Measurements from ENCODE around the gene TRIO.

TRIO gene

DNA sequence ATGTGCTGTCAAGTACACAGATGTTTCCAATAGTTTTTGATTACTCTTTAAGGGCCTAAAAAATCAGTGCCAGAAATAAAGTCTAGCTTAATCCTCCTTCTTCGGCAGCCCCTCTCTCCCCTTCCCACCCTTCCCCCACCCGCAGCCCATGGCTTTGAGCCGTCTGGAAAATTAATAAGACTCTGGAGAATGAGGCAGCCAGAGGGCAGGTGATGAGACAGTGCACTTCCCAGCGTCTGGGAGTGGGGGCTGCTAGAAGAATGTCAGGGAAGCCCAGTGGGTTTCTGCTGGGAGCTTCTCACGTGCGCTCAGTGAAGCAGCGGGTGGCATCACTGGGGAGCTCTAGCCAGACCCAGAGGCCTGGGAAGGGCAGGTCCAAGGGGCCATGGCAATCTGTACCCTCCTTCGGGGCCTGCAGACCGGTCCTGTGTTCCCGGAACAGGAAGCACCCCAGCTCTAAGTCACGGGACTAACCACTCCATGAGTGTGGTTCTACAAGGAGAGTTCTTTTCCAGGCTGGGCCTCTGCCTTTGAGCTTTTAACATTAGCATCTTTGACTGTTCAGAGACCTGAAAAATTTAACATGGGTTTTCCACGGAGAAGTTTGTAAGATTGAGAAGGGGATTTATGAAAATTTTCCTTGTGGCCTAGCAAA lies 273.6 kb downstream of the TRIO start:
- H3K4me3 Mint-ChIP-seq, result no peak overlapping the region
- H3K27ac Mint-ChIP-seq, result peak overlapping the region; percentile 74
- peaks cover 14% of the 10 kb centered on the region for H3K4me1 Mint-ChIP-seq

DNA sequence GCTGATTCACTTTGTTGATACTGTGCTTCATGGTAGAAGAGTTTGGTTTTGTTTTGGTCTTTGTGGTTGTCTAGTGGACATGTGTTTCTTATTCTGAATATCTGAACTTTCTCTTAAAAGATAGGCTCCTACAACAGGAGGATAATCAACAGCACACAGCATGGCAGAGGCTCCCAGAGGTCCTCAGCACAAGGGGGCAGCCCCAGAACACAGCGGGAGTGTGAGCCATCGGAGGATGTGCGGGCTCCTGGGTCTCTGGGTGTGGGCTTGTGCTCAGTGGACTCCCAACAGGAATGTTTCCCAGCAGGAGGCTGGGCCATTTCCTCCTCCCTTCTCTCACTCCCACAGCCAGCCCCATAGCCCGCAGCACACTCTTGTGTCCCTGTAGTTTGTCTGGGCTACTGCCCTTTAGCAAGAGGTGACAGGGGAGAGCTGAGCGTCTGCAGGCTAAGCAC lies 274.2 kb downstream of the TRIO start:
- Mint-ChIP-seq H3K9me3 (no peaks in the 10 kb centered on the region), H3K36me3 (peaks cover 36% of the 10 kb centered on the region), H3K4me3 (no peak overlapping the region), H3K27me3 (no peaks in the 10 kb centered on the region), H3K27ac (peak overlapping the region; percentile 74), H3K4me1 (peaks cover 14% of the 10 kb centered on the region)
- ATAC-seq (ENCODE audit: low read depth) (no peak), DNase-seq (ENCODE audit: low spot score in 2 of 2) (no peak)

More for the DNA sequence above, 273.6 kb downstream of the TRIO start:
- DNase-seq (ENCODE audit: low spot score in 2 of 2) (no peak), ATAC-seq (ENCODE audit: low read depth) (no peak)
- Mint-ChIP-seq H3K27me3 (no peaks in the 10 kb centered on the region), H3K9me3 (no peaks in the 10 kb centered on the region), H3K36me3 (peaks cover 37% of the 10 kb centered on the region)

DNA sequence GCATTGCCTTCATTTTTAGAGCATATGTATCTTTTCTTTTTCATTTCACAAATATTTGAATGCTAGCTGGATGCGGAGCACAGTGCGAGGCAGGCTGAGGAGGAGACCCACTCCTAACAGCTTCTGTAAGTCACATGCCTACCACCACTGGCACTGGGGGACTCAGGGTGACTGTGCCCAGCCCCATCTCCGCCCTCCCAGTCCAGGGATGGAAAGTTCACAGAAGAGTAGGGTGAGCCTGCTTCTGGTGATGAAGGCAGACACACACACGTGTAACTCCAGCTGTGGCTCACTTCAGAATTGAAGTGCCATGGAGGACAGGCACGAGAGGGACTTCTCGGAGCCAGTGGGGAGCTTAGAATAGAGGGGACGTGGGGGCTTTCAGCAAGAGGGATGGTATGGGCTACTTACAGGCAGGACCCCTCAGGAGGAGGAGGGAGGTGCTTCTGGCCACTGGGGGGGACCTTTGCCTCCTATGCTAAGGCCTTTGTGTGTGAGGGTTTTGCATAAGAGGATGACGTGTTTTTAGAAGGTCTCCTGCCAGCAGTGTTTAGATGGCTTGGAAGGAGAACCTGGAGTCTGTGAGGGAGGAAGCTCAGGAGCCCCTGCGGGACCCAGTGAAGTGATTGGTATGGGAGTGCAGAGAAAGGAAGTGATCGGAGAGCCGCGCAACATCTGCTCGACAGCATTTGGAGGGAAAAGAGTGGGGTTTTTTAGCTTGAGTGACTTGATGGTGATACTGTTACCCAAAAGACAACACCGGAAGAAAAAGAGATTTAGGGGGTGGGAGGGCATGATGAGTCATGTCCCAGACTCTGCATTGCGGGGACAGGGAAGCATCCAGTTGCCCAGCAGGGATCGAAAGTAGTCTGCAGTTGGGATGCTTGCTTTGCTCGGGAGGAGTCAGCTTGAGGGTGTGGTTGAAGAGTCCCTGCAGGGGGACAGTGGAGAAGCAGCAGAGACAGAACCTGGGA lies 274.9 kb downstream of the TRIO start:
- Mint-ChIP-seq H3K36me3 (peaks cover 33% of the 10 kb centered on the region), H3K27ac (peak overlapping the region; percentile 74), H3K4me3 (no peak overlapping the region), H3K4me1 (peaks cover 14% of the 10 kb centered on the region), H3K27me3 (no peaks in the 10 kb centered on the region), H3K9me3 (no peaks in the 10 kb centered on the region)
- DNase-seq (ENCODE audit: low spot score in 2 of 2) (no peak), ATAC-seq (ENCODE audit: low read depth) (no peak)

DNA sequence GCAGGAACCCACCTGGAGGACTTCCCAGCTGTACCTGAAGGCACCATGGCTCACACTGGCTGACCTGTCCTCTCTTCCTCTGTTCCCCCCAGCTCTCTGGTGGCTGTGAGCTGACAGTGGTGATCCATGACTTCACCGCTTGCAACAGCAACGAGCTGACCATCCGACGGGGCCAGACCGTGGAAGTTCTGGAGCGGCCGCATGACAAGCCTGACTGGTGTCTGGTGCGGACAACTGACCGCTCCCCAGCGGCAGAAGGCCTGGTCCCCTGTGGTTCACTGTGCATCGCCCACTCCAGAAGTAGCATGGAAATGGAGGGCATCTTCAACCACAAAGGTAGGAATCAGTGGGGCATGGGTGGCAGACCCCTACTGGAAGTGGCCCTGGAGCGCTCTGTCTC lies 276.5 kb downstream of the TRIO start:
- Mint-ChIP-seq H3K4me1 (peaks cover 12% of the 10 kb centered on the region), H3K27me3 (no peaks in the 10 kb centered on the region), H3K9me3 (no peaks in the 10 kb centered on the region), H3K27ac (no peak overlapping the region), H3K36me3 (peaks cover 30% of the 10 kb centered on the region), H3K4me3 (no peak overlapping the region)
- ATAC-seq (ENCODE audit: low read depth) (no peak), DNase-seq (ENCODE audit: low spot score in 2 of 2) (no peak)

DNA sequence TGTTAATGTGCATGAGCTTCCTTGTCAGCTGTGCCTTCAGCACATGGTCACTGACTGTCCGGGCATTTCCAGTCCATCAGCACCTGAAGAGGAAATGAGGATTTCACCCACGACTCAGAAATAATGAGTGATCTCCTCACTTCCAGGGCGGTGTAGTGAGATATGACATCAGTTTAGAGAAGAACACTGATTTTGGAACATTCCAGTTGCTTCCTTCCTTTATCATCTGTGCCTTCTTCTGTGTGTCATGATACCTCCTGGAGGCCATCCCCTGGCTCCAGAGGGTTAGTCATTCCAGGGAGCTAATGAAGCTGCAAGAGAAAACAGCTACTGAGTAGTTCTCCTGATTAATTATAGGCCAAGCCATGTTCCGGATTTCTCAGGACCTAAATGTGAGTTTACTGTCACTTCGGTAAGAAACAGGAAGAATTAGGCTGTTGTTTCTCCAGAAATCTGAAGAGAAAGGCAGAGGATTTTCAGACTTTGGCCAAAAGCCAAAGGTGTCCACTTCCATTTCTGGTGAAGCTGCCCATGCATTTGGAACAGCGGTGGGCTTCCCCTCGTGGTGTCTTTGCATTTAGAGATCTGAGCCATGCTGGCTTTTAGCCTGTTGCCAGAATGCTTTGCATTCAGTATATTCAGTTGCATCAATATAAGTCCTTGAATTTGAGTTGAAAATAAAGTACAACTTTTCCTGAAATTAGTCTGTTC lies 277.1 kb downstream of the TRIO start:
- peaks cover 6% of the 10 kb centered on the region for H3K4me1 Mint-ChIP-seq
- no peak overlapping the region for H3K27ac Mint-ChIP-seq
- ATAC-seq (ENCODE audit: low read depth) (no peak), DNase-seq (ENCODE audit: low spot score in 2 of 2) (no peak)
- no peaks in the 10 kb centered on the region for H3K9me3 Mint-ChIP-seq
- H3K27me3 Mint-ChIP-seq, result no peaks in the 10 kb centered on the region
- H3K4me3 Mint-ChIP-seq, result no peak overlapping the region
- peaks cover 31% of the 10 kb centered on the region for H3K36me3 Mint-ChIP-seq

DNA sequence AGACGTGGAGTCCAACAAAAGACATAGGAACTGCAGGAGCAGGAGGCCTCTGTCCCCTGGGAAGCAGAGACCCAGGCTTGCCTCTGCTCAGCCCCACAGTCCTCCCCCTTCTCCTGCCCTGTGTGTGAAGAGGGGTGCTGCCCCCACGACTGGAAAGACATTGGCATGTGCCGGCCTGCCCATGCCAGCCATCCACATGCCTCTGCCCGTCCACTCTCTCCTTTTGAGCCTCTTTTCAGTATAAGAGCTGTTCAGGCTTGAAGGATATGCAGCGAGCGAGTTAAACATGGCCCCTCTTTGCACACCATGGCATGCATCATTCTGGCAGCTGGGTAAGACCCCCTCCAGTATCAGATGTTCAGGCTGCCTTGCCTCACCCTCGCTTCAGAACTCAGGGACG lies 278.7 kb downstream of the TRIO start:
- Mint-ChIP-seq H3K36me3 (peaks cover 34% of the 10 kb centered on the region), H3K27ac (peak overlapping the region; percentile 9), H3K4me3 (no peak overlapping the region), H3K9me3 (no peaks in the 10 kb centered on the region), H3K4me1 (no peaks in the 10 kb centered on the region), H3K27me3 (no peaks in the 10 kb centered on the region)
- DNase-seq (ENCODE audit: low spot score in 2 of 2) (no peak), ATAC-seq (ENCODE audit: low read depth) (no peak)

DNA sequence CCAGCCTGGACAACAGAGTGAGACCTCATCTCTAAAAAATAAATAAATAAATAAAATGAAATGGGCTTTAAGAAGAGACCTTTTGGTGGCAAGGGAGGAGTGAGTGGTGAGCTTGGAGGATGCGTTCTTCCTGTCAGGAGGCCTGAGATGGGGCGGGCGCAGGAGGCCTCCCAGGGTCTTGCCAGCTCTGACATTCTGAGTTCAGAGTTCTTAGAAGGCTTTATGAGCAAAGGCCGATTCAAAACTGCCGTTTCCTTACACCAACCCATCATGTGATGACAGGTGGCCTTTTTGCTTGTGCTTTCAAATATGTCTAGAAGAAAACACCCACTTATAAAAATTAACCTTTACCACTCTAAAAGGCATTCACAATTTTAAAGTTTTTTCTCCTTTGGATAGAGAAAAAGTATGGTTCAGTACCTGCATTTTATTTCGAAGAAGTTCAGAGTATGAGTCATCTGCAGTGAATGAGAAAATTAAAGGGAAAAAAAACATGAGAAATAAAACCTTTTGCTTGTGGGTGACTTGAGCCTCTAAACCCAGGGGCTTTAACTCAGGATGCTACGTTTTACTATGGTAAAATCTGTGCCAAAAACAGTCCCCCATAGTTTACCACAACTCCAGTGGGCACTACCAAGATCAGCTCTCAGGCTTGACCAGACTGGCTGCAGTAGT lies 281.0 kb downstream of the TRIO start:
- H3K4me3 Mint-ChIP-seq, result no peak overlapping the region
- ATAC-seq (ENCODE audit: low read depth) (no peak), DNase-seq (ENCODE audit: low spot score in 2 of 2) (no peak)
- no peaks in the 10 kb centered on the region for H3K9me3 Mint-ChIP-seq
- peaks cover 22% of the 10 kb centered on the region for H3K36me3 Mint-ChIP-seq
- no peak overlapping the region for H3K27ac Mint-ChIP-seq
- no peaks in the 10 kb centered on the region for H3K4me1 Mint-ChIP-seq
- H3K27me3 Mint-ChIP-seq, result no peaks in the 10 kb centered on the region

DNA sequence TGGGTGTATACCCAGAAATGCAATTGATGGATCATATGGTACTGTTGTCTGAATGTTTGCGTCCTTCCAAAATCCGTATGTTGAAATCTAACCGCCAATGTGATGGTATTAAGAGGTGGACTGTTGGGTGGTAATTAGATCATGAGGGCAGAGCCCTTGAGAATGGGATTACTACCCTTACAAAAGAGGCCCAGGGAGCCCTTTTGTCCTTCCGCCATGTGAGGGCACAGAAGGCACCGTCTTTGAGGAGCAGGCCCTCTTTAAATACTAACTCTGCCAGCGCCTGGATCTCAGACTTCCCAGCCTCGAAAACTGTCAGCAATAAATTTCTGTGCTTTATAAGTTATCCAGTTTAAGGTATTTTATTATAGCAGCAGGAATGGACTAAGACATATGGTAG lies 282.4 kb downstream of the TRIO start:
- Mint-ChIP-seq H3K9me3 (no peaks in the 10 kb centered on the region), H3K27ac (peak overlapping the region; percentile 10), H3K36me3 (peaks cover 26% of the 10 kb centered on the region), H3K27me3 (no peaks in the 10 kb centered on the region), H3K4me1 (no peaks in the 10 kb centered on the region), H3K4me3 (no peak overlapping the region)
- DNase-seq (ENCODE audit: low spot score in 2 of 2), result no peak
- no peak for ATAC-seq (ENCODE audit: low read depth)

DNA sequence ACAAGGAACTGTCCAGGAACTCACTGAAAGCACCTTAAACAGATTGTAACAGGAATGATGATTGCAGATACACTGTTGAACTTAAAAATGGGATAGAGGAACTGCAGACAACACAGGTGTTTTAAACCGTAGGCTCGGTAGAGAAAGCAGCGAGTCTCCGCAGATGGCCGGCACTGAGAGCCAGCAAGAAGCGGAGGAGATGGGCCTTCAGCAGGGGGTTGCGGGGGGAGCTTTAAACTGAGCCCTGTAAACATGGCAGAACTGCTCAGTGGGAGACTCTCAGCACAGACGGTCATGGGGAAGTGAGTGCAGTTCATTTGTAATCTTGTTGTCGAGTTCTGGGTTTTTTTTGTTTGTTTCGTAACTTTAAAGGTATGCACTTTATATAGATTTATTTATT lies 283.4 kb downstream of the TRIO start:
- Mint-ChIP-seq H3K27me3 (no peaks in the 10 kb centered on the region), H3K4me3 (no peak overlapping the region), H3K4me1 (no peaks in the 10 kb centered on the region), H3K36me3 (peaks cover 25% of the 10 kb centered on the region), H3K27ac (peak overlapping the region; percentile 10), H3K9me3 (no peaks in the 10 kb centered on the region)
- no peak for DNase-seq (ENCODE audit: low spot score in 2 of 2)
- ATAC-seq (ENCODE audit: low read depth), result no peak

DNA sequence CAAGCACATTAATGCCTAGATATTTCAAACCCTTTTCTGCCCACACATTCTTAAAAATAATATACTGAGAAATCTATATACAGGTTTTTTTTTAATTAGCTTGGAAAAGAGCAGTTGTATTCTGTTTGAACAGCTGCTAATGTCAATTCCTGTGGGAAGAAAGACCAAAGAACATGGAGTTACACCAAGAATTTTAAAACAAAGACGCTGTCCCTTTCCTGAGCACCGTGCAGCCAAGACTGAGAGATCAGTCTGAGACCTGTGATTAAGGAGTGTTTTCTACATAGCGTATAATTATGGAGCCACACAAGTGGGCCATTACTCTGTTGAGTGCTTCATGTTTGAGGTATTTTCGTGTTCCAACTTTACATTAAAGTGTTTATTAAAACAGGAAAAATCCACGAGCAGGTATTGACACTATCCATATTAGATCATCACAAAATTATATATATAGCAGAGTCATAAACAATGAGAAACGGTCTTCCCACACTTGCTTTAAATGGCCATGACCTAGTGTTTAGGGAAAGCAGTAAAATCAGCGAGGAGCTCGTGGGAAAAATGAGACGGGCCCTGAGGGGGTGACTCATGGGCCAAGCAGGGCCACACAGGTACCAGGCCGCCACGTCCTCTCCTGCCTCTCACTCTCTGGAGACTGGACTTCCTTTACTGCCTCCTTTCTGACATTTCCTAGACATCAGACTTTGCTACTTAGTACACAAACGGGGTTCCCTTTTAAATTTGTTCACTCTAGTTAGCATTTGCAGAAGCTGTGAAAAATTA lies 285.4 kb downstream of the TRIO start:
- peaks cover 33% of the 10 kb centered on the region for H3K36me3 Mint-ChIP-seq
- H3K4me1 Mint-ChIP-seq, result no peaks in the 10 kb centered on the region
- H3K4me3 Mint-ChIP-seq, result no peak overlapping the region
- DNase-seq (ENCODE audit: low spot score in 2 of 2), result no peak
- H3K9me3 Mint-ChIP-seq, result no peaks in the 10 kb centered on the region
- no peaks in the 10 kb centered on the region for H3K27me3 Mint-ChIP-seq
- H3K27ac Mint-ChIP-seq, result no peak overlapping the region
- ATAC-seq (ENCODE audit: low read depth), result no peak

DNA sequence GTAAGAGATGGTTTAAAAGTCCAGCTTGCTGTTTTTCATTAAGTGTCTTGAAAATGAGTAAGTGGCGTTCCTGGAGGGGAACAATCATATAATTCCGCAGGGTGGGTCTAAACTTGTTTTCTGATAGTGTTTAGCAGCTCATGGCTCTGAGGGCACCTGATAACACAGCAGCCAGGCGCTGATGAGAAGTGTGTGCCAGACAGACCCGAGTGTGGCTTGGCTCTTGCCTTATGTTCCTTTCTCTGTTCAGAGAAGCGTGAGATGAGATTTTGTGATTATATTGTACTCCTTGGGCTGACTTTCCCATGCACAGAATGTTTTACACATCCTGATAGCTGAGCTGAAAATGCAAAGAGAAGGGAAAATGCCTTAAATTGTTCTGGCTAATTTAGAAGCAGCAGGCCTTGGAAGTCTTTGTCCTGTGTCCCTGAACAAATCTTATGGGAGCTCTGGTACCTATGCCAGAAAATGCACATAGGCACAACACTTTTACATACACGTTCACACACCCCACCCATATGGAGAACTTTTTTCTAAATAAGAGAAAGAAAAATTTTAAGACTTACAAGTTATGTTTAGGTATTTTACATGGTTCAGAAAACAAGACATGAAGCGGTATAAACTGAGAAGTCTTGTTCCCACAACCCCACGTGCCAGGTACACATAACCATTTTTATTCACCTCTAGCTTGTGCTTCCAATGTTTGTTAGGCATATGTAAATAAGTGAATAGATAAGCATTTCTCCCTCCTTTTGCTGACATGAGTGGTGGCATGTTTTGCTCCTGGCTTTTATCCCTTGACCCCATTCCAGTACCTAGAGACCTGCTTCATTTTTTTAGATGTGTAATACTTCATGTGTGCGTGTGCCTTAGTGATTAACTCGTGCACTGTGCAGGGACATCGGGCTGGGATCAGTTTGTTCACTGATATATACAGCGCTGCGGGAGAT lies 286.2 kb downstream of the TRIO start:
- Mint-ChIP-seq H3K4me1 (no peaks in the 10 kb centered on the region), H3K36me3 (peaks cover 35% of the 10 kb centered on the region), H3K27me3 (no peaks in the 10 kb centered on the region), H3K27ac (no peak overlapping the region), H3K9me3 (no peaks in the 10 kb centered on the region), H3K4me3 (no peak overlapping the region)
- DNase-seq (ENCODE audit: low spot score in 2 of 2), result no peak
- no peak for ATAC-seq (ENCODE audit: low read depth)

DNA sequence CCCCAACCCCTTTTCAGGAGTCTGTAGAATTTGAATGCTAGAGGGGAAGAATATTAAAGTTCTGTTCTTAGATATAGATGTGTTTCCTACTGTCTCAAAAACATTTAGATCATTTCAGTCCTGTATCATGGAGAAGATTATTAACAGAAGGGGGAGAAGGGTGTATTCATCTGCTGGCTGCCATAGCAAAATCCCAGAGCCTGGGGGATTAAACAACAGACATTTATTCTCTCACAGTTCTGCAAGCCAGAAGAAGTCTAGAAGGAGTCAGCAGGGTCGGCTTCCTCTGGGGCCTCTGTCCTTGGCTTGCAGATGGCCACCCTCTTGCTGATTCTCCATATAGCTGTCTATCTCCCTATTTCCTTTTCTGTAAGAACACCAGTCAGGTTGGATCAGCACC lies 288.4 kb downstream of the TRIO start:
- Mint-ChIP-seq H3K4me3 (no peak overlapping the region), H3K27ac (peak overlapping the region; percentile 36), H3K36me3 (peaks cover 37% of the 10 kb centered on the region), H3K9me3 (no peaks in the 10 kb centered on the region), H3K27me3 (no peaks in the 10 kb centered on the region), H3K4me1 (peaks cover 3% of the 10 kb centered on the region)
- no peak for ATAC-seq (ENCODE audit: low read depth)
- no peak for DNase-seq (ENCODE audit: low spot score in 2 of 2)

Measured in memory B cell (primary cell).